Measurements from ENCODE around the gene SPNS2.

The SPNS2 gene

DNA sequence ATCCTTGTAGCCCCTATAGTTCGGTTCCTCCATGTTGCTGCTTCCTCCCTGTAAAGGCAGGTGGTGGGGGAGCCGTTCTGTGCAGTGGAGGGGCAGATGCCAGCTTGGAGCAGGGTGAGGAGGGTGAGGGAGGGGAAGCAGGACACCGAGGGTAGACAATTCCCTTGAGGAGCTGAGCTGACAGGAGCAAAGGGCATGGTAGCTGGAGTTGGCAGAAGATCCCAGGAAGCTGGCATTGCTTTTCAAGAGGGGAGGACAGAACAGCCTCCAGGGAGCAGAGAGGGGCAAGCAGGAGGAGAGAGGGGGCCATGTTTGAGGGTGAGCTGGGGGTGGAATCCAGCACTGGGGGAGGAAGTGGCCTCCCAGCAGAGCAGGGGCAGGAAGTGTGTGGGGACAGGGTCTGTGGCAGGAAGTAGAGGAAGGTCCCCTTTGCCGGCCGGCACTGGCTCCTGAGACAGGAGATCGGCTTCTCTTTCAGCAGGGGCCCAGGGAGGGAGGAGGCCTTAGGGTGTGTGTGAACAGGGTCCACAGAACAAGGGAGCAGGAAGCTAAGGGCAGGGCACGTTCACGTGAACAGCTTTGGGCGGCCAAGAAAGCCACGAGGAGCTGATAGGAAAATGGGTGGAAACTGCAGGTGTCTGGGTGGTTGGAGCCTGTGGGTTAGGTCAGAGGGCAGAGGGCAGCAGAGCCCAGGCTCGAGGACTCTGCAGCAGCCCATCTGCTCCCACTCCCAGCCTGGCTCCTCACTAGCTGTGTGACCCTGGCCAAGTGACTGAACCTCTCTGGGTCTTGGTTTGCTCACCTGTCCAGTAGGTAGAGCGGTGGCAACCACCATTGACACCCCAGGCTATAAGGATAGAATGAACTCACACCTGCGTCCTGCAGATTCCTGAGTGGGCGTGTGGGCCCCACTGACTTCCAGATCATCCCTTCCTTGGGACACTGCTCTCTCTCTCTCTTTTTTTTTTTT, 17.5 kb upstream of the SPNS2 start:
- DNase-seq, result peak; percentile 40

DNA sequence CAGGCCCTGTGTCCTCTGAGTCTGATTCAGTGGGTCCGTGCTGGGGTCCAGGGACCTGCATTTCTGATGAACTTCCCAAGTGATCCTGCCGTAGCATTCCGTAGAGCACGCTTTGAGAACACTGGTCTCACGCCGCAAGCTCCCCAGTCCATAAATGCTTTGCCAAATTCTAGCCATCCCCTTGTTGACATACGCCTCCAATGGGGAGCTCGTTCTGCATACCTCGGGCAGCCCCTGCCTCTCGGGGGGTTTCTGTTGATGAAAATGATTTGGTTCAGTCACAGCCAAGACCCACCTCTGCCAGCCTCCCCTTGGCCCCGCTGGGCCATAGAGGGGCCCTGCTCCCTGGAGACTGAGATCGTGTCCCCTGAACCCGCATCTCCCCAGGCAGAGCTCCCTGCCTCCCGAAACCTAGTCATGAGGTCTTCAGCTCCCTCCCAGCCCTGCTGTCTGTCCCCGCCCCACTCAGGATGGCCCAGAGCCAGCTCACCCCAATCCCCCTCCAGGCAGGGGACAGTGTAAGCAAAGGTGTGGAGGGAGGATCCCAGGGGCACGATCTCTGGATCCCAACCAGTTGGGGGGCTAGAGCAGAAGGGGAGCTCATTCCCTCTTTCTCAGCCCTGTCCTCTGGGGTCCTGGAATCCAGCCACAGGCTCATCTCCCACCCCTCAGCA, 16.2 kb upstream of the SPNS2 start:
- DNase-seq, result no peak

DNA sequence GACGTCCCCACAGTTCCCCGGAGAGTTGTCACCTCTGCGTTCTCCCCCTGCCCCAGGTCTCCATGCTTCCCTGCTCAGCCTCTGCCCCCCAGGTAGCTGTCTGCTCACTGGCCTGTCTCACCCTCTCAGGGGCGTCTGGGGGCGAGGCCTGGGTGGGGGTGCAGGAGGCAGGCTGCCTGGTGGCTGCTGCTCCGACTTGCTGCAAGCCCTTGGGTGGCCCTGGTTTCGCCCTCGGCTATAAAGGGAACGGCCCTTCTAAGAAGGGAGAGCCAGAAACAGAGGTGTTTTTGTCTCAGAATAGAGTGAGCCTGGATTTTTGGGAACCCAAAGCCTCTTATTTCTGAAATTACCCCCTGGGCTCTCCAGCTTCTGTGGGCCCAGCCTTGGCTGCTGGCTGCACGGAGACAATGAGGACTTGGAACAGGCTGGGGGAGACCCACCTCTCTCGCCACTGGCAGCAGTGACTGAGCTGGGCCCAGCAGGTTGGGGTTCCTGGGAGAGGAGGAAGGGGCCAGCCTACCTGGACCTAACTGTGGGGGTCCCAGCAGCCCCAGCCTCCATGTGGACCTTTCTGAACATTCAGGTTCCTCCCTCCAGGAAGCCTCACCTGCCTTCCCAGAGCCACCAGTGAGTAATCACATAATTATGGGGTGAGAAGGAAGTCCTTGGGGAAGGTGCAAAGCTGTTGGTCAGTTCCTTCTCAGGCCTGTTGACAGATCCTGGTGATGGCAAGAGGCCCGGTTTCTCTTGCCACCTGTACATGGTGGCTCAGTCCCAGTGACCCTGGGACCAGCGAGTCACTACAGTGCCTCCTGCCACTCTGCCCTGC, 15.5 kb upstream of the SPNS2 start:
- no peak for DNase-seq

- DNase-seq, result peak; percentile 56
Observed at GRCh38 chr17:4485676-4486646, 12.7 kb upstream of the SPNS2 start.

GRCh38 chr17:4487296-4487695, 11.4 kb upstream of the SPNS2 start:
- DNase-seq, result no peak

- no peak for DNase-seq
Observed at GRCh38 chr17:4487820-4488716, 10.6 kb upstream of the SPNS2 start.

DNA sequence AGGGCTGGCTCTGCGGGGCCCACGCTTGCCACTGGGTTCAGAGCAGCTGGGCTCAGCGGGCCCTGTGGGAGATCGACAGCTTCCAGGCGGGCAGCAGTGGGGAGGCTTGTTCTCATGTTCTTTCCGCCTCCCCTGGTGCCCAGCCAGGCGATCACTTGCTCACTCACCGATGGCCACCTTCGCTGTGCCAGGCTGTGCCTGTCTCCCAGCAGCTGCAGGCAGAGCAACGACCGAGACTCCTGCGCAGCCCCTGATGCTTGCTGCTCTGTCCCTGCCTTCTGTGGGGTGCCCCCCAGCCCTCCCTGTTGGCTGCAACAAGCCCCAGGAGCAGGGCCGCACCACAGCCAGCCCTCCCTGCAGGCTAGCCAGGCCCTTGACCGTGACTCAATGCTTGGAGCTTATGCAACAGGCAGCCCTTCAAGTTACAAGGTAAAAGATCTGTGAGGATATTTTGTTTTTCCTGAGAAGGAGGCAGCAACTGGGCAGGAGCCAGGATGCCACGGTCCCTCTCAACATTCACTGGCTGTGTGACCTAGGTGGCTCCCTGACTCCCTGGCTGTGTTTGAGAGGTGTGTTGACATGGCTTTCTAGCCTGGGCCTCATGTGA, 9.6 kb upstream of the SPNS2 start:
- no peak for DNase-seq

DNA sequence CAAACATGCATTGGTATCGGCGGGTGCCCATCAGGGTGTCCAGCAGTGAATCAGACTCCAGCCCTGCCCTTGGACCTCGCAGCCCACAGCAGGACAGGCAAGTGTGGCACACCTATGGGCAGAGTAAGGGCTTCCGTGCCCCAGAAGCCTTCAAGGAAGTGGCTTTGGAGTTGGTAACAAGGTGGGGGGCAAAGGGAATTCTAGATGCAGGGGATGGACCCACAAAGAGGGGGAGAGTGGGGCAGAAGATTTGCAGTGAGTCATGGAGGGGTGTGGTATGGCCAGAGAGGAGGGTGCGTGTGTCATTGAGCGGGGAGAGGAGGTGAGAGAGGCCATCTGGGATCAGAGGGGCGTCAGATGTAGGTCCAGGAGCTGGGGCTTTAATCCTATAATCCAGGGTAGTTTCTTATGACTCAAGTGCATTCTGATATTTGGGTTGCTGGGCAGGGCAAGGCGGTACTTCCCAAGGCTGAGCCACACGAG, 8.5 kb upstream of the SPNS2 start:
- DNase-seq, result no peak

DNA sequence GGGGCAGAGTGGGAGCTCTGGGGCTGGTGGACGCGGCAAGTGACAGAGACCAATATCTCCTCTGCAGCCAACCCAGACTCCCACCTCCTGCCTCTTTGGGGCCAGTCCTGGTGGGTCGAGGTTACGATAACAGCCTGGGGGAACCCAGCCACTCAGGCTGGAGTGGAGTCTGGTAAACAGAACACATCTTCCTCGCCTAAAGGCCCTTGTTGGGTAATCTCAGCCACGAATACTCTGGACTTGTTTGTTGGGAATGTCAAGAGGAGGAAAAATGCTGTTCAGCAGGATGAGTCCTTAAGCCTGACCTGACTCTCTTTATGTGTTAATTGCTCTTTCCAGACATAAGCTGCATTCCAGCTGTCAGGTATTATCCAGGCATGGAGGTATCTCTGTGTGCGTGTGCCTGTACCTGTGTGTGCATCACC, 8.0 kb upstream of the SPNS2 start:
- no peak for DNase-seq

DNA sequence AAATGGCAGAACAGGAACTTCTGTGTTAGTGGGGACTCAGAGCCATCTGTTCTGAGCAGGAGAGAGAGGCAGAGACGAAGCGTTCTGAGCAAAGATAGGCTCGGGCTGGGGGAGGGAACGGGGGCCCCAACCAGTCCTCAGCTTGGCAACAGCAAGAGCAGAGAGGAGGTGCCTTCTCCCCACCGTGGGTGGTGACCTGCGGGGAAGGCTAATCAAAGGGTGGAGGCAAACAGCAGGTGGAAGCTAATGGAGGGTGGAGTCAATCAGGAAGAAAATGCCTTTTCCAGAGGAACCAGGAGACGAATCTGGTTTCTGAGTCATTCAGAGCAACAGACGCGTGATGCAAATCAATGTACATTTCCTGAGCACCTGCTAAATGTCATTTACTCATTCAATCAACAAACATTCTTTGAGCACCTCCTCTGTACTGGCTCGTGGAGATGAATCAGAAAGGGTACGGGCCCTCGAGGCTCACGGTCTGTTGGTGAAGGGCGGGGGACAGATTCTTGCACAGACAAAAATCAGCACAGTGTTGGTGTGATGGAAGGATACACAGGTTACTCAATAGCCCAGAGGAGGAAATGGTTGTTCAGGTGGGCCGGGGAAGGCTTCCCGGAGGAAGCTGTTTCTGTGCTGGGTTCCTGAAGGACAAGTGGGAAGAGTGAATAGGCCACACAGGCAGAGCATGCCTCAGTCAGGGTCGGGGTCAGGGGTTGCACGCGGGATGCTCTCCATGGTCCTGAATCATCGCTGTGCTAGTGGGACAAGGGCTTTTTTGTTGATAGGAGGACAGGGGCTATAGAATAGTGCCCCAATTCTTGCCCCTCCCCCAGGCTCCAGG, 5.7 kb upstream of the SPNS2 start:
- no peak for DNase-seq

- no peak for DNase-seq
Observed at GRCh38 chr17:4497101-4497824, 1.4 kb upstream of the SPNS2 start.

DNA sequence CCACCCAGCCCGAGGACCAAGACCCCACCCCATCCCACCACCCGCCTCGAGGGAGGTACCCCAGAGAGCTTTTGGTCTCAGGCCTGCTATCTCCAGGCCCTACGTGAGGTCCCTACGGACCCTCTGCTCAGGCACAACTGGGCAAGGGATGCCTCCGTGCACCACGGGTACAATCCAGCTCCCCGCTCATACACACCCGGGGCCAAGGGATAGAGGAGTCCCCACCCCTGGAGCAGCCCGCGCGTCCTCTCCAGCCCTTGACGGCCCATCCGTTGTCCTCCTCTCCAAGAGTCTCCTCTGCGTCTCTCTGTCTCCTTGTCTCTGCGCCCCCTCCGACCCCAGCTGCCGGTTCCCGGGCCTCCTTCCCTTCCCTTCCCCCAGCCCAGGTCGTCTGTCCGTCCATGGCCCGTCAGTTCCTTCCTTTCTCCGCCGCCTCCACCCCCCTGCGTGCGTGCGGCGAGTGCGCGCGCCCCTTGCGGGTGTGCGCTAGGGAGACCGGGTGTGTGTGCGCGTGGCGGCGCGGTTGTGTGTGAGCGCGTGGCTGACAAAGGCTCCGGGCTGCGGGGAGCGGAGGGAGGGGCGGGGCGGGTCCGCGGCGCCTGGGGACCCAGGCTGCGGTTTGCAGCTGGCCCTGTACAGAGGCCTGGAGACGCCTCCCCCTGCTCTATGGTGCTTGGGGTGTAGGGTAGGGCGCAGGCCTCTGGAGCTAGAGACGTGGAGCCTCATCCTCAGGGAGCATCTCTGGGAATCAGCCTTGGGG, 930 bp downstream of the SPNS2 start:
- DNase-seq, result peak; percentile 45

GRCh38 chr17:4500191-4500571, 1.5 kb downstream of the SPNS2 start:
- DNase-seq, result no peak

- no peak for DNase-seq
Observed at GRCh38 chr17:4501295-4501949, 2.7 kb downstream of the SPNS2 start.

DNA sequence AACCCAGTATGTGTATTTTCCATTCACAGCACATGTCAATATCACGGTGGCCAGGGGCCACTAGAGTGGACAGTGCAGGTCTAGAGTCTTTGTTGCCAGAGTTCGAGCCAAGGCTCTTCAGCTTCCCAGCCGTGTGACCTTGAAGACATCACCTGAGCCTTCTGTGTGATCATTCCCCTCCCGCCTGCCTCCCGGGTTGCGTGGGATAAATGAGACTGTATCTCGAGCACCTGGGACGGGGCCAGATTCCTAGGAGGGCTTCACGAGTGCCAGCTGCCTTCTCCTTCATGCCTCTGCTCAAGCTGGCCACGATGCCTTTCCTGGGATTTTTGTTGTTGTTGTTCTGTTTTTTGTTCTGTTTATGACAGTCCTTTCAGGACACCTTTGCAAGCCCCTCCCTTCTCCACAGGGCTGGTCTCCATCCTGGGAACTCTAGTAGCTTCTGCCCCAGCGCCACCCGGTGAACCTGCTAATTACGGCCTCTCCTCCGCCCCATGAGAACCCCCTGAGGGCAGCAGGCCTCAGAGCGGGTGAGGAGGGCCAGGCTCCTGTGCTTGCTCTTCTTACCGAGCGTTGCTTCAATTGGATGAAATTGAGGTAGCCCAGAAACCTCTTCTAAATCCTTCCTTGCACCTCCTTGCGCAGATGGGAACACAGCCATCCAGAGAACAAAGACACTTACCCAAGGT, 3.9 kb downstream of the SPNS2 start:
- DNase-seq, result no peak

DNA sequence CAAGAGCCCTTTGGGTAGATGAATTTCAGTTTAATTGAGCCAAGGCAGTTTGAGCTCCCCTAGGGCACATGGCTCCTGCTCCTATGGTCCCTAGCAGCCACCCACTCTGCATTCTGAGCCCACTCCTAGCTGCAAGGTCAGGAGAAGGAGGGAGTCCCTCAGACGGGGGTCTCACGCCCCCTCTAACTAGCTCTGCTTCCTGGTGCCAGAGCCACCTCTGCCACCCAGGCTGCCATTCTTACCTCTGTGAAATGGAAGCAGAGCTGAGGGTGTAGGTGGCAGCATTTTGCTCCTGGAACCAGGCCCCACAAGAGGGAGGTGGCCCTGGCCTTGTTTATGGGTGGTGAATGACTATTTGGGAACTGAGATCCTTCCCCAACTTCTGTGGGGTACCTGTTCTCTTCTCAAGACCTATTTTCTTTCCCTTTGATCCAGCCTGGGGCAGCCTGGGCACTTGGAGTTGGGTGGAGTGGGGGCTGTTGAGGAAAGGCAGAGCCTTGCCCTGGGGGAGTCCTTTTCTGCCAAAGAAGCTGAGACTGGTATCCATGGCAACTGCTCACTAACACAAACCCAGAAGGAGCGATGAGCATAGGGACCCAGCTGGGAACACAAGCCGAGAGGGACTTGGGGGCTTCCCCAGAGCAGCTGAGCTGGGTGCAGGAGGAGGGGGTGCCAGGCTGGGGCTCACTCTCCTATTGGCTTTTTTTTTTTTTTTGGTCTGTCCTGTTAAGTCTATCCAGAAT, 4.8 kb downstream of the SPNS2 start:
- no peak for DNase-seq

Measured in activated naive CD4-positive, alpha-beta T cell treated with anti-CD3 and anti-CD28 coated beads, Interleukin-2, amount 50 U/mL, for 16 hours (primary cell).